K562 (cell line): ENCODE data around the gene DPH6. TPM values are rescaled to one million over a fixed set of nuclear protein-coding genes. Genes with fewer than 3 reads are reported as not detected.
A peak's percentile ranks its signal among the peaks of the same experiment; 100 is the strongest.

Experiments
- CBFA2T2 ChIP-seq: fragments of 450-650 bp; conservative IDR thresholded peaks from 2 replicates; pipeline ENCODE4 v1.6.1; 2017; ENCODE audit warnings: mild to moderate bottlenecking
- CBFA2T3 ChIP-seq: fragments of 450-650 bp; IDR thresholded peaks from 2 replicates; pipeline ENCODE4 v1.6.1; 2017
- CREM ChIP-seq: IDR thresholded peaks from 2 replicates; pipeline ENCODE4 v1.6.1; 2014; ENCODE audit warnings: antibody characterized with exemption, low read depth
- DNMT1 ChIP-seq: fragments of 450-650 bp; IDR thresholded peaks from 2 replicates; pipeline ENCODE4 v1.6.1; 2016; ENCODE audit warnings: antibody characterized with exemption, mild to moderate bottlenecking
- FOXJ3 ChIP-seq: sonication (generic); formaldehyde crosslinking; IDR thresholded peaks from 2 replicates; pipeline ENCODE4 v1.4.0; 2020; ENCODE audit warnings: mild to moderate bottlenecking, missing genetic modification reagents
- HIVEP1 ChIP-seq: fragments of 250-450 bp; sonication (Bioruptor Pico); IDR thresholded peaks from 2 replicates; pipeline ENCODE4 v1.4.0; 2020; ENCODE audit warnings: mild to moderate bottlenecking
- HOXB6 ChIP-seq: fragments of 250-450 bp; sonication (Bioruptor Pico); IDR thresholded peaks from 2 replicates; pipeline ENCODE4 v1.5.1; 2022; ENCODE audit warnings: mild to moderate bottlenecking, borderline replicate concordance
- IRF2 ChIP-seq: sonication (generic); formaldehyde crosslinking; IDR thresholded peaks from 2 replicates; pipeline ENCODE4 v1.8.1; 2022; ENCODE audit warnings: mild to moderate bottlenecking, missing genetic modification reagents
- MEIS2 ChIP-seq: fragments of 450-650 bp; IDR thresholded peaks from 2 replicates; pipeline ENCODE4 v1.6.1; 2014; ENCODE audit warnings: mild to moderate bottlenecking; ENCODE audit not compliant: partially characterized antibody
- MTA1 ChIP-seq: fragments of 450-650 bp; IDR thresholded peaks from 2 replicates; pipeline ENCODE4 v1.6.1; 2017; ENCODE audit warnings: borderline replicate concordance
- POLR3G ChIP-seq: IDR thresholded peaks from 2 replicates; pipeline ENCODE4 v1.6.1; 2011; ENCODE audit not compliant: insufficient read length, insufficient replicate concordance; ENCODE audit errors: extremely low read depth
- RB1 ChIP-seq: fragments of 450-650 bp; IDR thresholded peaks from 2 replicates; pipeline ENCODE4 v1.6.1; 2017; ENCODE audit warnings: low read depth, mild to moderate bottlenecking
- RBM25 ChIP-seq: fragments of 200-400 bp; formaldehyde crosslinking; IDR thresholded peaks from 2 replicates; pipeline ENCODE4 v1.6.1; 2018; ENCODE audit warnings: low read length, low read depth, moderate library complexity; ENCODE audit not compliant: severe bottlenecking
- SOX6 ChIP-seq: fragments of 450-650 bp; IDR thresholded peaks from 2 replicates; pipeline ENCODE4 v1.6.1; 2014; ENCODE audit warnings: mild to moderate bottlenecking
- STAG1 ChIP-seq: sonication (generic); formaldehyde crosslinking; IDR thresholded peaks from 2 replicates; pipeline ENCODE4 v1.5.0; 2020; ENCODE audit warnings: missing genetic modification reagents, borderline replicate concordance
- polyA plus RNA-seq, 8 experiments: library from polyadenylated mRNA; depleted of rRNA in 4 of 8; stranded (reverse) in 5 of 8; unstranded in 3 of 8; fragments of >200 nt; fragmentation: Nextera tagmentation in 2 of 8; fragmentation: Illumina TruSeq in 1 of 8; extraction: Ambion mirVana in 2 of 8; extraction: Trizol in 1 of 8; gene quantifications; 2 replicates each; pipeline versions ENCODE4 v1.2.1 to v1.2.3, GENCODE V29; 2011 to 2014; ENCODE audit warnings: inconsistent platforms in 1 of 8, missing spikeins in 1 of 8
- total RNA-seq, 7 experiments: library from RNA; depleted of rRNA in 6 of 7; stranded (reverse); fragments of >200 nt in 6 of 7; fragmentation: Illumina TruSeq in 2 of 7; extraction: Trizol in 2 of 7; gene quantifications; 2 replicates each; pipeline versions ENCODE4 v1.2.1 to v1.2.3, GENCODE V29; 2011 to 2021; ENCODE audit warnings: low replicate concordance in 1 of 7
- TF ChIP-seq, protein P1 (sequence below): fragments of 250-450 bp; sonication (Bioruptor Pico); IDR thresholded peaks from 2 replicates; pipeline ENCODE4 v1.4.0; 2020; ENCODE audit warnings: borderline replicate concordance
- TF ChIP-seq, protein P2 (sequence below): sonication (generic); formaldehyde crosslinking; IDR thresholded peaks from 2 replicates; pipeline ENCODE4 v1.8.0; 2022; ENCODE audit warnings: mild to moderate bottlenecking, low read depth, missing genetic modification reagents
- TF ChIP-seq, protein P3 (sequence below): fragments of 450-650 bp; IDR thresholded peaks from 2 replicates; pipeline ENCODE4 v1.7.0; 2016; ENCODE audit warnings: borderline replicate concordance
- TF ChIP-seq, protein P4 (sequence below): fragments of 450-650 bp; IDR thresholded peaks from one replicate; pipeline ENCODE4 v1.6.1; 2018; ENCODE audit warnings: mild to moderate bottlenecking, moderate library complexity; ENCODE audit not compliant: partially characterized antibody
- TF ChIP-seq, protein P5 (sequence below): sonication (generic); formaldehyde crosslinking; IDR thresholded peaks from 2 replicates; pipeline ENCODE4 v1.9.0; 2022; ENCODE audit warnings: mild to moderate bottlenecking, missing genetic modification reagents

The DPH6 gene
- total and polyA plus RNA-seq, 9 of the 15 experiments (the other 6 are each of a cell fraction or from before 2014, with no cell fraction given) = 10.1 to 69.1 (median 18.8) TPM

DNA sequence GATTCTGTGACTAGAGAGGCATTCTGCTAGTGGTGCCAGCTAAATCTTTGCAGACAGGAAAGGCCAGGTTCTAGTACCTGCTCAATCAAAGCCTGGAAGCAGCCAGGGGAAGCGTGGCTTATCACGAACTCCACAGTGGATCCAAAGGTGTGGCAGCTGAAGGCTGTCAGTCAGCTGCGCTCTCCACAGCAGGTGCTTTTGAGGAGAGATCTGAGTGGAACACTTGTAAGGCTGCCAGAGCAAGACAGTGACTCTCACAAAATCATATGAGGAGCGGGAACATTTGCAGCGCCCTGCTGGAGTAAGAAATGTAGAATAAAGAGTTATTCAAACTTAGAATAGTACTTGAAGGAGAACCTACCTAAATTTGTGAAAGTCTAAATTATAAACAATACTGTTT, 5.0 kb upstream of the DPH6 start (continued):
- TF ChIP-seq, protein P1, sequence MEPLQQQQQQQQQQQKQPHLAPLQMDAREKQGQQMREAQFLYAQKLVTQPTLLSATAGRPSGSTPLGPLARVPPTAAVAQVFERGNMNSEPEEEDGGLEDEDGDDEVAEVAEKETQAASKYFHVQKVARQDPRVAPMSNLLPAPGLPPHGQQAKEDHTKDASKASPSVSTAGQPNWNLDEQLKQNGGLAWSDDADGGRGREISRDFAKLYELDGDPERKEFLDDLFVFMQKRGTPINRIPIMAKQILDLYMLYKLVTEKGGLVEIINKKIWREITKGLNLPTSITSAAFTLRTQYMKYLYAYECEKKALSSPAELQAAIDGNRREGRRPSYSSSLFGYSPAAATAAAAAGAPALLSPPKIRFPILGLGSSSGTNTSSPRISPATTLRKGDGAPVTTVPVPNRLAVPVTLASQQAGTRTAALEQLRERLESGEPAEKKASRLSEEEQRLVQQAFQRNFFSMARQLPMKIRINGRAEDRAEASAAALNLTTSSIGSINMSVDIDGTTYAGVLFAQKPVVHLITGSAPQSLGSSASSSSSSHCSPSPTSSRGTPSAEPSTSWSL = no peak
- no peak for TF ChIP-seq RBM25
- TF ChIP-seq SOX6 = no peak
- TF ChIP-seq, protein P2, sequence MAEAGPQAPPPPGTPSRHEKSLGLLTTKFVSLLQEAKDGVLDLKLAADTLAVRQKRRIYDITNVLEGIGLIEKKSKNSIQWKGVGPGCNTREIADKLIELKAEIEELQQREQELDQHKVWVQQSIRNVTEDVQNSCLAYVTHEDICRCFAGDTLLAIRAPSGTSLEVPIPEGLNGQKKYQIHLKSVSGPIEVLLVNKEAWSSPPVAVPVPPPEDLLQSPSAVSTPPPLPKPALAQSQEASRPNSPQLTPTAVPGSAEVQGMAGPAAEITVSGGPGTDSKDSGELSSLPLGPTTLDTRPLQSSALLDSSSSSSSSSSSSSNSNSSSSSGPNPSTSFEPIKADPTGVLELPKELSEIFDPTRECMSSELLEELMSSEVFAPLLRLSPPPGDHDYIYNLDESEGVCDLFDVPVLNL (CRISPR knock-in tag) = no peak
- no peak for TF ChIP-seq FOXJ3
- TF ChIP-seq, protein P3, sequence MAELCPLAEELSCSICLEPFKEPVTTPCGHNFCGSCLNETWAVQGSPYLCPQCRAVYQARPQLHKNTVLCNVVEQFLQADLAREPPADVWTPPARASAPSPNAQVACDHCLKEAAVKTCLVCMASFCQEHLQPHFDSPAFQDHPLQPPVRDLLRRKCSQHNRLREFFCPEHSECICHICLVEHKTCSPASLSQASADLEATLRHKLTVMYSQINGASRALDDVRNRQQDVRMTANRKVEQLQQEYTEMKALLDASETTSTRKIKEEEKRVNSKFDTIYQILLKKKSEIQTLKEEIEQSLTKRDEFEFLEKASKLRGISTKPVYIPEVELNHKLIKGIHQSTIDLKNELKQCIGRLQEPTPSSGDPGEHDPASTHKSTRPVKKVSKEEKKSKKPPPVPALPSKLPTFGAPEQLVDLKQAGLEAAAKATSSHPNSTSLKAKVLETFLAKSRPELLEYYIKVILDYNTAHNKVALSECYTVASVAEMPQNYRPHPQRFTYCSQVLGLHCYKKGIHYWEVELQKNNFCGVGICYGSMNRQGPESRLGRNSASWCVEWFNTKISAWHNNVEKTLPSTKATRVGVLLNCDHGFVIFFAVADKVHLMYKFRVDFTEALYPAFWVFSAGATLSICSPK = no peak
- no peak for TF ChIP-seq IRF2 (CRISPR knock-in tag)
- TF ChIP-seq DNMT1 = no peak
- TF ChIP-seq CREM = no peak
- TF ChIP-seq MEIS2 = peak; percentile 12
- TF ChIP-seq, protein P4, sequence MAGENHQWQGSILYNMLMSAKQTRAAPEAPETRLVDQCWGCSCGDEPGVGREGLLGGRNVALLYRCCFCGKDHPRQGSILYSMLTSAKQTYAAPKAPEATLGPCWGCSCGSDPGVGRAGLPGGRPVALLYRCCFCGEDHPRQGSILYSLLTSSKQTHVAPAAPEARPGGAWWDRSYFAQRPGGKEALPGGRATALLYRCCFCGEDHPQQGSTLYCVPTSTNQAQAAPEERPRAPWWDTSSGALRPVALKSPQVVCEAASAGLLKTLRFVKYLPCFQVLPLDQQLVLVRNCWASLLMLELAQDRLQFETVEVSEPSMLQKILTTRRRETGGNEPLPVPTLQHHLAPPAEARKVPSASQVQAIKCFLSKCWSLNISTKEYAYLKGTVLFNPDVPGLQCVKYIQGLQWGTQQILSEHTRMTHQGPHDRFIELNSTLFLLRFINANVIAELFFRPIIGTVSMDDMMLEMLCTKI = no peak
- no peak for TF ChIP-seq POLR3G
- TF ChIP-seq STAG1 (CRISPR knock-in tag) = no peak
- TF ChIP-seq, protein P5, sequence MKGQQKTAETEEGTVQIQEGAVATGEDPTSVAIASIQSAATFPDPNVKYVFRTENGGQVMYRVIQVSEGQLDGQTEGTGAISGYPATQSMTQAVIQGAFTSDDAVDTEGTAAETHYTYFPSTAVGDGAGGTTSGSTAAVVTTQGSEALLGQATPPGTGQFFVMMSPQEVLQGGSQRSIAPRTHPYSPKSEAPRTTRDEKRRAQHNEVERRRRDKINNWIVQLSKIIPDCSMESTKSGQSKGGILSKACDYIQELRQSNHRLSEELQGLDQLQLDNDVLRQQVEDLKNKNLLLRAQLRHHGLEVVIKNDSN = no peak
- TF ChIP-seq HOXB6 (CRISPR knock-in tag) = no peak
- TF ChIP-seq MTA1 = no peak
- 0 out of 2 replicates have a peak, but pooled peaks have one; percentile 10 for TF ChIP-seq CBFA2T2
- TF ChIP-seq HIVEP1 = no peak
- TF ChIP-seq RB1 = no peak
- peak; percentile 20; the same call in 1 of the 2 replicates for TF ChIP-seq CBFA2T3
